HG02642 (cell line): ENCODE data around the gene GSTO2.

ENCODE experiments used
- ATAC-seq: cut with Tn5 transposase; IDR thresholded peaks from one replicate; pipeline ENCODE4 v1.9.1; 2021; ENCODE audit warnings: mild to moderate bottlenecking; ENCODE audit not compliant: unreplicated experiment, poor library complexity

GSTO2 gene

GRCh38 chr10:104336821-104337467 is 68.0 kb downstream of the GSTO2 start:
- peak; percentile 16 for ATAC-seq

GRCh38 chr10:104337521-104337984 is 68.6 kb downstream of the GSTO2 start:
- ATAC-seq = peak; percentile 51

- peak; percentile 74 for ATAC-seq
Measured at GRCh38 chr10:104337985-104338735, 69.2 kb downstream of the GSTO2 start, which contains the start of gene ITPRIP. Gene ITPRIP, minus strand, starts transcription at chr10:104338465. Its CDS starts 22,414 bp downstream, at chr10:104316051.

GRCh38 chr10:104339469-104340110 is 70.6 kb downstream of the GSTO2 start:
- ATAC-seq = no peak

GRCh38 chr10:104340111-104340526 is 71.1 kb downstream of the GSTO2 start:
- no peak for ATAC-seq

- no peak for ATAC-seq
Measured at GRCh38 chr10:104340641-104341040, 71.7 kb downstream of the GSTO2 start.

GRCh38 chr10:104342941-104343411 is 74.0 kb downstream of the GSTO2 start:
- ATAC-seq = no peak

- ATAC-seq = no peak
Measured at GRCh38 chr10:104344219-104344618, 75.2 kb downstream of the GSTO2 start.

GRCh38 chr10:104345515-104345914 is 76.5 kb downstream of the GSTO2 start:
- no peak for ATAC-seq

- ATAC-seq = no peak
Measured at GRCh38 chr10:104345941-104346340, 77.0 kb downstream of the GSTO2 start.

- ATAC-seq = no peak
Measured at GRCh38 chr10:104347295-104348045, 78.5 kb downstream of the GSTO2 start.

- no peak for ATAC-seq
Measured at GRCh38 chr10:104348601-104349000, 79.6 kb downstream of the GSTO2 start.

- peak; percentile 45 for ATAC-seq
Measured at GRCh38 chr10:104349623-104350126, 80.7 kb downstream of the GSTO2 start.

GRCh38 chr10:104350127-104350635 is 81.2 kb downstream of the GSTO2 start:
- peak; percentile 48 for ATAC-seq

- ATAC-seq = no peak
Measured at GRCh38 chr10:104351061-104351702, 82.2 kb downstream of the GSTO2 start.

- ATAC-seq = no peak
Measured at GRCh38 chr10:104351919-104352318, 82.9 kb downstream of the GSTO2 start.

GRCh38 chr10:104353325-104354048 is 84.5 kb downstream of the GSTO2 start, which contains the start of gene CFAP58:
Gene CFAP58, plus strand, starts transcription at chr10:104353833. Its CDS starts 65 bp downstream, at chr10:104353898.
- ATAC-seq = peak; percentile 74
